ENCODE measurements around the gene ZNF169.

- TF ChIP-seq CTCF (IDR thresholded peaks at IDR 0.05; ENCODE audit: insufficient read depth, low read depth, low read length), result no peak
- TF ChIP-seq EZH2 (IDR thresholded peaks at IDR 0.05; ENCODE audit: insufficient read depth, low read length), result no peak
Measured at GRCh38 chr9:94298949-94299599, 40.0 kb downstream of the ZNF169 start.

Data from astrocyte (in vitro differentiated cells and primary cell).